Stimulated activated CD4-positive, alpha-beta T cell treated with anti-CD3 and anti-CD28 coated beads, Interleukin-2, amount 100 ng/mL, for 24 hours (primary cell): Measurements from ENCODE around the gene SIPA1L3.
"Not testable (repeated sequence)": the region's sequence is repeated elsewhere in the genome, so short reads cannot be mapped to it uniquely, and the experiment has no call there.

ENCODE experiments used
- DNase-seq, 2 donors: peaks; one replicate each; pipeline ENCODE4 v3.0.0-alpha.2; 2020

SIPA1L3 gene

GRCh38 chr19:37909661-37910199, 2.7 kb downstream of the SIPA1L3 start:
- no peak for DNase-seq

- DNase-seq, result no peak
Measured at GRCh38 chr19:37914908-37915307, 7.9 kb downstream of the SIPA1L3 start.

- no peak for DNase-seq
Measured at GRCh38 chr19:37920591-37921450, 13.8 kb downstream of the SIPA1L3 start.

- DNase-seq, result not testable (repeated sequence)
Measured at GRCh38 chr19:37924573-37924972, 17.6 kb downstream of the SIPA1L3 start.

- no peak for DNase-seq
Measured at GRCh38 chr19:37925212-37925611, 18.2 kb downstream of the SIPA1L3 start.

- DNase-seq, result no peak
Measured at GRCh38 chr19:37926255-37926654, 19.2 kb downstream of the SIPA1L3 start.

GRCh38 chr19:37926711-37927110, 19.7 kb downstream of the SIPA1L3 start:
- DNase-seq, result no peak

GRCh38 chr19:37928527-37929286, 21.7 kb downstream of the SIPA1L3 start:
- DNase-seq, result no peak

GRCh38 chr19:37929355-37929923, 22.4 kb downstream of the SIPA1L3 start:
- no peak for DNase-seq

GRCh38 chr19:37930416-37930815, 23.4 kb downstream of the SIPA1L3 start:
- DNase-seq, result no peak

GRCh38 chr19:37931881-37932655, 25.1 kb downstream of the SIPA1L3 start:
- no peak for DNase-seq

GRCh38 chr19:37932985-37933936, 26.3 kb downstream of the SIPA1L3 start:
- no peak for DNase-seq

GRCh38 chr19:37933937-37934358, 26.9 kb downstream of the SIPA1L3 start:
- no peak for DNase-seq

- DNase-seq, result no peak
Measured at GRCh38 chr19:37935341-37935740, 28.3 kb downstream of the SIPA1L3 start.

GRCh38 chr19:37936166-37936565, 29.2 kb downstream of the SIPA1L3 start:
- no peak for DNase-seq

GRCh38 chr19:37936886-37937285, 29.9 kb downstream of the SIPA1L3 start:
- no peak for DNase-seq

GRCh38 chr19:37938353-37938752, 31.3 kb downstream of the SIPA1L3 start:
- no peak for DNase-seq

GRCh38 chr19:37941782-37942515, 34.9 kb downstream of the SIPA1L3 start:
- DNase-seq, result no peak

GRCh38 chr19:37942516-37942902, 35.5 kb downstream of the SIPA1L3 start:
- DNase-seq, result no peak

GRCh38 chr19:37943480-37943879, 36.5 kb downstream of the SIPA1L3 start:
- no peak for DNase-seq

- DNase-seq, result no peak
Measured at GRCh38 chr19:37946132-37946531, 39.1 kb downstream of the SIPA1L3 start.
